K562 (cell line): ENCODE results near the gene ZBTB2. TPM values are rescaled to one million over a fixed set of nuclear protein-coding genes. Genes with fewer than 3 reads are reported as not detected.

Experiments used
- ATAC-seq: fragments of 200-7000 bp; cut with Tn5 transposase; 3 replicates; pipeline ENCODE4 v1.9.1; 2020; ENCODE audit warnings: moderate library complexity
- BruUV-seq: library from RNA; stranded (reverse); fragments of 400-500 nt; replicated peaks from 2 replicates; lab custom pipeline; 2021; lab: Mats Ljungman, UMichigan
- CTCF ChIA-PET: fragments of 300-600 bp; formaldehyde crosslinking; extraction: SDS; loops from one replicate; lab custom pipeline; 2021; ENCODE audit warnings: low intra/inter-chr PET ratio; lab: Yijun Ruan, JAX
- POLR2A ChIA-PET: fragments of 300-600, 350-650 bp; sonication (Branson Sonifier 250); formaldehyde crosslinking; extraction: SDS; loops from one replicate; lab custom pipeline; 2021; ENCODE audit warnings: antibody characterized with exemption, inconsistent platforms; lab: Yijun Ruan, JAX
- DNase-seq, 4 experiments: peaks; one replicate each; pipeline versions ENCODE4 v3.0.0 to v3.0.0-alpha.2; 2011 to 2018; ENCODE audit warnings: low spot score in 3 of 4, mixed read lengths in 3 of 4; ENCODE audit errors: extremely low read depth in 1 of 4
- FAIRE-seq: peaks from 2 replicates; lab custom pipeline; 2011; peaks lifted over from hg19 to GRCh38; lab: Jason Lieb, UNC
- H2AFZ ChIP-seq: 2 replicates; pipeline ENCODE4 v1.6.0; 2011; ENCODE audit warnings: low read depth, low read length, control low read depth, inconsistent platforms
- H3K27ac ChIP-seq: fragments of 200-600 bp; 3 replicates; pipeline ENCODE4 v1.8.0; 2011; ENCODE audit warnings: low read depth, mild to moderate bottlenecking, control low read depth, inconsistent platforms, low read length, moderate library complexity, mixed read lengths; ENCODE audit errors: extremely low read depth
- H3K27me3 ChIP-seq, 2 experiments: fragments of 300-600 bp in 1 of 2; 2 replicates in 1 of 2; 3 replicates in 1 of 2; pipeline versions ENCODE4 v1.6.0 to v1.8.0; 2011; ENCODE audit warnings: inconsistent platforms in 2 of 2, low read length in 2 of 2, mild to moderate bottlenecking in 1 of 2, mixed read lengths in 1 of 2, moderate library complexity in 1 of 2; ENCODE audit not compliant: control insufficient read depth in 2 of 2, insufficient read depth in 2 of 2
- H3K36me3 ChIP-seq: fragments of 300-600 bp; 3 replicates; pipeline ENCODE4 v1.8.0; 2011; ENCODE audit warnings: mild to moderate bottlenecking, low read length, inconsistent platforms; ENCODE audit not compliant: control insufficient read depth, insufficient read depth
- H3K4me1 ChIP-seq, 2 experiments: fragments of 200-600 bp in 1 of 2; replicated peaks in 1 of 2; 2 replicates in 1 of 2; 3 replicates in 1 of 2; pipeline versions ENCODE4 v1.5.1 to v1.8.0; 2011; ENCODE audit warnings: inconsistent platforms in 2 of 2, low read length in 2 of 2, mild to moderate bottlenecking in 1 of 2, mixed read lengths in 1 of 2, moderate library complexity in 1 of 2; ENCODE audit not compliant: control insufficient read depth in 2 of 2, insufficient read depth in 2 of 2
- H3K4me2 ChIP-seq: 2 replicates; pipeline ENCODE4 v1.6.1; 2011; ENCODE audit warnings: low read length, control low read depth, inconsistent platforms, mixed read lengths; ENCODE audit not compliant: insufficient read depth
- H3K4me3 ChIP-seq: fragments of 200-600 bp; sonication (generic), shearing (Covaris generic); 2 replicates; pipeline ENCODE4 v1.5.1; 2016; ENCODE audit warnings: control low read depth, inconsistent platforms
- H3K79me2 ChIP-seq: fragments of 200-600 bp; 3 replicates; pipeline ENCODE4 v1.8.0; 2011; ENCODE audit warnings: low read length, inconsistent platforms; ENCODE audit not compliant: control insufficient read depth, insufficient read depth
- H3K9ac ChIP-seq, 2 experiments: 2 replicates each; pipeline versions ENCODE4 v1.6.0 to v1.6.1; 2011; ENCODE audit warnings: low read depth in 2 of 2, low read length in 2 of 2, control low read depth in 1 of 2, inconsistent platforms in 1 of 2, mild to moderate bottlenecking in 1 of 2, mixed read lengths in 1 of 2; ENCODE audit not compliant: insufficient read depth in 1 of 2
- H3K9me1 ChIP-seq: one replicate; pipeline ENCODE4 v1.6.0; 2011; ENCODE audit warnings: inconsistent platforms, mild to moderate bottlenecking, low read length, moderate library complexity; ENCODE audit not compliant: control insufficient read depth, insufficient read depth
- H3K9me3 ChIP-seq: replicated peaks from 2 replicates; pipeline ENCODE4 v1.5.1; 2011; ENCODE audit warnings: low read depth, low read length, inconsistent platforms; ENCODE audit not compliant: control insufficient read depth, insufficient read depth
- H4K20me1 ChIP-seq: replicated peaks from 2 replicates; pipeline ENCODE4 v1.6.1; 2011; ENCODE audit warnings: low read length, inconsistent platforms, mixed read lengths; ENCODE audit not compliant: control insufficient read depth, insufficient read depth
- BHLHE40 ChIP-seq: IDR thresholded peaks from 2 replicates; pipeline ENCODE4 v1.6.1; 2011; ENCODE audit warnings: low read length, improper control_type of control experiment
- CCNT2 ChIP-seq: IDR thresholded peaks from 2 replicates; pipeline ENCODE4 v1.6.1; 2011; ENCODE audit warnings: borderline replicate concordance, low read depth, mild to moderate bottlenecking, moderate library complexity, mixed read lengths, low read length; ENCODE audit not compliant: insufficient read length; ENCODE audit errors: extremely low read depth
- DMBX1 ChIP-seq: fragments of 250-450 bp; sonication (Bioruptor Pico); IDR thresholded peaks from 2 replicates; pipeline ENCODE4 v1.8.0; 2022; ENCODE audit warnings: inconsistent platforms, mild to moderate bottlenecking, moderate library complexity, borderline replicate concordance
- ETV5 ChIP-seq: sonication (generic); formaldehyde crosslinking; IDR thresholded peaks from 2 replicates; pipeline ENCODE4 v1.4.0; 2020; ENCODE audit warnings: low read depth, mild to moderate bottlenecking, missing genetic modification reagents
- HDAC3 ChIP-seq: fragments of 450-650 bp; IDR thresholded peaks from 2 replicates; pipeline ENCODE4 v1.6.1; 2018; ENCODE audit warnings: borderline replicate concordance, mild to moderate bottlenecking, moderate library complexity; ENCODE audit not compliant: partially characterized antibody
- SMARCA5 ChIP-seq: fragments of 450-650 bp; IDR thresholded peaks from 2 replicates; pipeline ENCODE4 v1.6.1; 2016
- SNIP1 ChIP-seq: fragments of 450-650 bp; IDR thresholded peaks from 2 replicates; pipeline ENCODE4 v1.7.1; 2017; ENCODE audit warnings: low read depth, mild to moderate bottlenecking
- TSHZ1 ChIP-seq: fragments of 250-450 bp; sonication (Bioruptor Pico); IDR thresholded peaks from 2 replicates; pipeline ENCODE4 v1.4.0; 2020; ENCODE audit warnings: mild to moderate bottlenecking, moderate library complexity
- ZBTB5 ChIP-seq: fragments of 450-650 bp; IDR thresholded peaks from 2 replicates; pipeline ENCODE4 v1.6.1; 2017; ENCODE audit warnings: antibody characterized with exemption
- ZNF445 ChIP-seq: fragments of 250-450 bp; sonication (Bioruptor Pico); IDR thresholded peaks from 2 replicates; pipeline ENCODE4 v1.4.0; 2020; ENCODE audit warnings: low read depth, mild to moderate bottlenecking, moderate library complexity
- ZNF75A ChIP-seq: fragments of 450-650 bp; formaldehyde crosslinking; IDR thresholded peaks from 2 replicates; pipeline ENCODE4 v1.4.0; 2020; ENCODE audit warnings: mild to moderate bottlenecking
- WGBS: fragments of 100-300 bp; shearing (Covaris generic); methylation state at CpG from one replicate; pipeline ENCODE4 v1.1.6; 2016; ENCODE audit warnings: low coverage, mixed read lengths; ENCODE audit not compliant: insufficient coverage; ENCODE audit errors: missing lambda C conversion rate; 5-methylcytosine and 5-hydroxymethylcytosine counted together
- in situ Hi-C: fragments of 300-500 bp; cut with MboI; formaldehyde crosslinking; loops from 4 replicates; pipeline ENCODE4 v1.15.0; 2018; ENCODE audit warnings: inconsistent platforms, mixed read lengths
- intact Hi-C: fragments of 100-400 bp; cut with micrococcal nuclease; formaldehyde crosslinking; loops from 2 replicates; pipeline ENCODE4 v1.14.2; 2022
- polyA plus RNA-seq, 8 experiments: library from polyadenylated mRNA; depleted of rRNA in 4 of 8; stranded (reverse) in 5 of 8; unstranded in 3 of 8; fragments of >200 nt; fragmentation: Nextera tagmentation in 2 of 8; fragmentation: Illumina TruSeq in 1 of 8; extraction: Ambion mirVana in 2 of 8; extraction: Trizol in 1 of 8; gene quantifications; 2 replicates each; pipeline versions ENCODE4 v1.2.1 to v1.2.3, GENCODE V29; 2011 to 2014; ENCODE audit warnings: inconsistent platforms in 1 of 8, missing spikeins in 1 of 8
- total RNA-seq, 7 experiments: library from RNA; depleted of rRNA in 6 of 7; stranded (reverse); fragments of >200 nt in 6 of 7; fragmentation: Illumina TruSeq in 2 of 7; extraction: Trizol in 2 of 7; gene quantifications; 2 replicates each; pipeline versions ENCODE4 v1.2.1 to v1.2.3, GENCODE V29; 2011 to 2021; ENCODE audit warnings: low replicate concordance in 1 of 7
- TF ChIP-seq, protein P1 (sequence below): sonication (generic); formaldehyde crosslinking; IDR thresholded peaks from 2 replicates; pipeline ENCODE4 v1.8.0; 2022; ENCODE audit warnings: mild to moderate bottlenecking, missing genetic modification reagents
- TF ChIP-seq, protein P2 (sequence below): fragments of 450-650 bp; conservative IDR thresholded peaks from 2 replicates; pipeline ENCODE4 v1.6.1; 2016; ENCODE audit warnings: missing genetic modification characterization, low read depth, mild to moderate bottlenecking, missing compliant biosample characterization, moderate library complexity

ZBTB2 gene
- total and polyA plus RNA-seq, 9 of the 15 experiments (the other 6 are each of a cell fraction or from before 2014, with no cell fraction given), result 5.1 to 26.2 (median 16.4) TPM

DNA sequence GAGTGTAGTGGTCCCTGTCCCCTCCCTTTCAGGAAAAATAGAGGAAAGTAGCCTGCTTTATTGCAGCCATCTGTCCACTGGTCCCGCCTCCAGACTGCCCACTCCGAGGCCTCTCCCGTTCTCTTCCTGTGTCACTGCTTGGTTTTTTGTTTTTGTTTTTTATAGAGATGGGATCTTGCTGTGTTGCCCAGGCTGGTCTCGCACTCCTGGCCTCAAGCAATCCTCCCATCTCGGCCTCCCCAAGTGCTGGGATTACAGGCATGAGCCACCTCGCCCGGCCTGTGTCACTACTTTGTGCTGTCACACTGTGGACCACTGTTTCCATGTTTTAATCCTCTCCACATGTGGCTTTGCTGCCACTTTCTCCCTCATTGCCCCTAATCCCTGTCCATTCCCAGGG, 71.2 kb downstream of the ZBTB2 start (continued):
- TF ChIP-seq ZBTB5, result no peak

- CTCF ChIA-PET, result no interaction called here
- Histone ChIP-seq H3K9ac (no peak overlapping the region), H3K9me1 (no peaks in the 10 kb centered on the region), H3K27me3 (peaks cover 31 to 47% of the 10 kb centered on the region in 2 experiments), H3K27ac (no peak overlapping the region), H2AFZ (no peak overlapping the region), H3K4me3 (no peak overlapping the region), H4K20me1 (no peaks in the 10 kb centered on the region), H3K4me1 (no peaks in the 10 kb centered on the region), H3K36me3 (no peaks in the 10 kb centered on the region), H3K79me2 (no peaks in the 10 kb centered on the region), H3K9me3 (no peaks in the 10 kb centered on the region), H3K4me2 (no peak overlapping the region)
- 3% methylated on average over 3 of the region's 3 CpGs for WGBS
- intact Hi-C loops, result no loop called here
- DNase-seq (no peak), ATAC-seq (no peak; the same call in 2 of the 3 replicates), FAIRE-seq (no peak)
- POLR2A ChIA-PET, result no interaction called here
- BruUV-seq, result no TSS peak
- in situ Hi-C loops, result no loop called here
- TF ChIP-seq SNIP1 (no peak), BHLHE40 (no peak), CCNT2 (no peak), ZNF445 (no peak), ETV5 (CRISPR knock-in tag) (no peak), HDAC3 (no peak), TSHZ1 (CRISPR knock-in tag) (no peak), DMBX1 (no peak), SMARCA5 (no peak), ZNF75A (CRISPR knock-in tag) (no peak)
- TF ChIP-seq, protein P1, sequence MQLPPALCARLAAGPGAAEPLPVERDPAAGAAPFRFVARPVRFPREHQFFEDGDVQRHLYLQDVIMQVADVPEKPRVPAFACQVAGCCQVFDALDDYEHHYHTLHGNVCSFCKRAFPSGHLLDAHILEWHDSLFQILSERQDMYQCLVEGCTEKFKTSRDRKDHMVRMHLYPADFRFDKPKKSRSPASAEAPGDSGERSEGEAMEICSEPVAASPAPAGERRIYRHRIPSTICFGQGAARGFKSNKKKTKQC (CRISPR knock-in tag), result no peak
- TF ChIP-seq, protein P2, sequence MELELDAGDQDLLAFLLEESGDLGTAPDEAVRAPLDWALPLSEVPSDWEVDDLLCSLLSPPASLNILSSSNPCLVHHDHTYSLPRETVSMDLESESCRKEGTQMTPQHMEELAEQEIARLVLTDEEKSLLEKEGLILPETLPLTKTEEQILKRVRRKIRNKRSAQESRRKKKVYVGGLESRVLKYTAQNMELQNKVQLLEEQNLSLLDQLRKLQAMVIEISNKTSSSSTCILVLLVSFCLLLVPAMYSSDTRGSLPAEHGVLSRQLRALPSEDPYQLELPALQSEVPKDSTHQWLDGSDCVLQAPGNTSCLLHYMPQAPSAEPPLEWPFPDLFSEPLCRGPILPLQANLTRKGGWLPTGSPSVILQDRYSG (tag), result no peak
Observed at GRCh38 chr6:151317995-151318365, 73.4 kb downstream of the ZBTB2 start.
